Suprapubic skin (tissue), 4 donors: Measurements from ENCODE around the gene CYB5RL.

Experiments
- CTCF ChIP-seq, 2 donors: fragments of 200-600 bp in 1 of 2; fragments of 450-650 bp in 1 of 2; sonication (generic) in 1 of 2; IDR thresholded peaks; one replicate each; pipeline ENCODE4 v1.5.1; 2016 to 2019; ENCODE audit warnings: antibody characterized with exemption in 2 of 2, mild to moderate bottlenecking in 1 of 2, moderate library complexity in 1 of 2
- POLR2A ChIP-seq, 2 donors: fragments of 450-650 bp; IDR thresholded peaks; one replicate each; pipeline ENCODE4 v1.6.1; 2017; ENCODE audit warnings: antibody characterized with exemption in 2 of 2, mild to moderate bottlenecking in 2 of 2, moderate library complexity in 2 of 2
- POLR2AphosphoS5 ChIP-seq, 3 donors: sonication (generic); formaldehyde crosslinking; IDR thresholded peaks; one replicate each; pipeline ENCODE4 v1.6.1; 2017; ENCODE audit warnings: antibody characterized with exemption in 3 of 3

- TF ChIP-seq CTCF (IDR thresholded peaks at IDR 0.05) (no peak), POLR2A (IDR thresholded peaks at IDR 0.05) (no peak), POLR2AphosphoS5 (IDR thresholded peaks at IDR 0.05) (no peak)
Observed at GRCh38 chr1:54176621-54177327, 23.1 kb downstream of the CYB5RL start.
